Upper lobe of left lung (tissue), 4 donors: ENCODE results near the gene MAP6.

ENCODE experiments used
- POLR2AphosphoS5 ChIP-seq, 2 donors: sonication (generic); formaldehyde crosslinking; IDR thresholded peaks; one replicate each; pipeline ENCODE4 v1.5.1; 2017; ENCODE audit warnings: antibody characterized with exemption in 2 of 2
- TF ChIP-seq, protein P1 (sequence below), 6 experiments: fragments of 450-650 bp in 4 of 6; fragments of 200-600 bp in 2 of 6; sonication (generic) in 2 of 6; IDR thresholded peaks; one replicate each; pipeline ENCODE4 v1.5.1; 2016 to 2019; ENCODE audit warnings: antibody characterized with exemption in 6 of 6

DNA sequence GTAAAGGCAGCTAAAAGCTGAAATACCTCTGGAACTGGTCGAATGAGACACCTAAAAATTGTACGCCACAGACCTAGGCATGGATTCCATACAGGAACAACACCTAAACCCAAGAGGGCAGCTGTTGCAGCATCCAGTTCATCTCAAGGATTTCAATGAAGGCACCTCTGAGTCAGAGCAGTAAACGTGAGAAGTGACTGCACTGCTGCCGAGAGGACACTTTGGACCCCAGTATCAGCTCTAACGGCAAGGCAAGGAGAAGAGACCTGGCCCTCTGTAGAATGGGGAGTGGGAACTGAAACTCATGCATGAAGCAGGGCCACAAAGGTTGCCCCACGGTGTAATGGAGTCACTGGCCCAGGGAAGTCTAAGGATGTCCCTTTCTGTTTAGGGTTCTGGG, 23.9 kb downstream of the MAP6 start:
- TF ChIP-seq, protein P1, sequence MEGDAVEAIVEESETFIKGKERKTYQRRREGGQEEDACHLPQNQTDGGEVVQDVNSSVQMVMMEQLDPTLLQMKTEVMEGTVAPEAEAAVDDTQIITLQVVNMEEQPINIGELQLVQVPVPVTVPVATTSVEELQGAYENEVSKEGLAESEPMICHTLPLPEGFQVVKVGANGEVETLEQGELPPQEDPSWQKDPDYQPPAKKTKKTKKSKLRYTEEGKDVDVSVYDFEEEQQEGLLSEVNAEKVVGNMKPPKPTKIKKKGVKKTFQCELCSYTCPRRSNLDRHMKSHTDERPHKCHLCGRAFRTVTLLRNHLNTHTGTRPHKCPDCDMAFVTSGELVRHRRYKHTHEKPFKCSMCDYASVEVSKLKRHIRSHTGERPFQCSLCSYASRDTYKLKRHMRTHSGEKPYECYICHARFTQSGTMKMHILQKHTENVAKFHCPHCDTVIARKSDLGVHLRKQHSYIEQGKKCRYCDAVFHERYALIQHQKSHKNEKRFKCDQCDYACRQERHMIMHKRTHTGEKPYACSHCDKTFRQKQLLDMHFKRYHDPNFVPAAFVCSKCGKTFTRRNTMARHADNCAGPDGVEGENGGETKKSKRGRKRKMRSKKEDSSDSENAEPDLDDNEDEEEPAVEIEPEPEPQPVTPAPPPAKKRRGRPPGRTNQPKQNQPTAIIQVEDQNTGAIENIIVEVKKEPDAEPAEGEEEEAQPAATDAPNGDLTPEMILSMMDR (IDR thresholded peaks at IDR 0.05) = no peak
- TF ChIP-seq POLR2AphosphoS5 (IDR thresholded peaks at IDR 0.05) = no peak
